ENCODE measurements around the gene PSMG4.

PSMG4 gene

GRCh38 chr6:3258720-3259490, at the start of gene PSMG4:
Gene PSMG4 (plus strand): TSS chr6:3258947. CDS start chr6:3259023, 76 bp downstream.
- Histone ChIP-seq H3K4me2 (ENCODE audit: low read length) (peak within 1 kb of the TSS; percentile 95), H3K9ac (ENCODE audit: low read length) (peak within 1 kb of the TSS; percentile 93), H3K27ac (ENCODE audit: low read length) (peak within 1 kb of the TSS; percentile 53), H3K4me3 (ENCODE audit: low read length) (peak within 1 kb of the TSS; percentile 98), H3K4me1 (ENCODE audit: low read length) (peaks cover 10% of the 10 kb centered on the region), H3K9me3 (ENCODE audit: insufficient read depth, low read length) (no peaks in the 10 kb centered on the region), H3K36me3 (replicated peaks; ENCODE audit: low read depth, low read length) (peaks cover 6% of the 10 kb centered on the region), H4K20me1 (ENCODE audit: insufficient read depth, low read length) (no peaks in the 10 kb centered on the region; the same call in 1 of the 2 replicates), H2AFZ (ENCODE audit: low read depth, low read length) (no peak within 1 kb of the TSS; the same call in 1 of the 2 replicates), H3K27me3 (ENCODE audit: low read depth, low read length) (no peaks in the 10 kb centered on the region), H3K79me2 (ENCODE audit: low read length) (peaks cover 51% of the 10 kb centered on the region)
- TF ChIP-seq, protein P1, sequence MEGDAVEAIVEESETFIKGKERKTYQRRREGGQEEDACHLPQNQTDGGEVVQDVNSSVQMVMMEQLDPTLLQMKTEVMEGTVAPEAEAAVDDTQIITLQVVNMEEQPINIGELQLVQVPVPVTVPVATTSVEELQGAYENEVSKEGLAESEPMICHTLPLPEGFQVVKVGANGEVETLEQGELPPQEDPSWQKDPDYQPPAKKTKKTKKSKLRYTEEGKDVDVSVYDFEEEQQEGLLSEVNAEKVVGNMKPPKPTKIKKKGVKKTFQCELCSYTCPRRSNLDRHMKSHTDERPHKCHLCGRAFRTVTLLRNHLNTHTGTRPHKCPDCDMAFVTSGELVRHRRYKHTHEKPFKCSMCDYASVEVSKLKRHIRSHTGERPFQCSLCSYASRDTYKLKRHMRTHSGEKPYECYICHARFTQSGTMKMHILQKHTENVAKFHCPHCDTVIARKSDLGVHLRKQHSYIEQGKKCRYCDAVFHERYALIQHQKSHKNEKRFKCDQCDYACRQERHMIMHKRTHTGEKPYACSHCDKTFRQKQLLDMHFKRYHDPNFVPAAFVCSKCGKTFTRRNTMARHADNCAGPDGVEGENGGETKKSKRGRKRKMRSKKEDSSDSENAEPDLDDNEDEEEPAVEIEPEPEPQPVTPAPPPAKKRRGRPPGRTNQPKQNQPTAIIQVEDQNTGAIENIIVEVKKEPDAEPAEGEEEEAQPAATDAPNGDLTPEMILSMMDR (IDR thresholded peaks at IDR 0.05; ENCODE audit: low read depth, low read length), result no peak

DNA sequence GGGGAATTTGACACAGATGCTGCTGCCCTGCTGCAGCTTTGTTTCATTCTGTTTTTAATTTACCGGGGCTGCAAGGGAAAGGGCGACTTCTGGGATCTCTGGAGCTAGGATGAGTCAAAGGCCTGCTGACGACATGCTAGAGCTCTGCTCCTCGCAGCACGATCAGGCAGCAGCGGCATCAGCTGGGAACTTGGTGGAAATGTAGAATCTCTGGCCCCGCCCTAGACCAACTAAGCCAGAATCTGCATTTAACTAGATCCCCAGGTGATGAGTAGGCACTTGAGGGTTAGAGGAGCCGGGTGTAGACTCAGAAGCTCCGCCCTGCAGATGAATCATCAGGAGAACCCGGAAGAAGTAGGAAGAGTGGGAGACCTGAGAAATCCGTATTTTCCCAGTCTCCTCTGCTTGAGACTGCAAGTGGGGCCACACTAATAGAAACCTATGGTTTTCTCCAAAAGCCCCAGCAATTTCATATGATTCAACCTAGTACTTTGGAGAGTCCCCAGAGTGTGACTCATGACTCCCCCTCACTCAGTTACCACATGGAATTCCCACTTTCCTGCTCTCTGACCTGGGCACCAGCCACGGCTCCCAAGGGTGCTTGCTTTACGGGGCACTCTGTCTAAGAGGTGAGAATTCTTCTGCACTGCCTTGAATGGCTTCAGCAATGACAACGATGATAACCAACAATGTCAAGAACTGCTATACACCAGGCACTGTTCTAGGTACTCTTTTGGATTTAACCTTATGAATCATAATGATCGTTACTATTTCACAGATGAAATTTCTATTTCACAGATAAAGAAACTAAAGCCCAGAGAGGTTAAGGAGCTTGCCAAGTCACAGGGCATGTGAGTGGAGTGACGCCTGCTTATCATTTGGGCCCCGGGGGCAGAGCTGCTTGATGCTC, 49.4 kb upstream of the PSMG4 start:
- H3K4me2 ChIP-seq (ENCODE audit: low read length), result peak overlapping the region; percentile 73
- peak overlapping the region; percentile 41 for H3K27ac ChIP-seq (ENCODE audit: low read length)
- H3K9ac ChIP-seq (ENCODE audit: low read length), result peak overlapping the region; percentile 11; the same call in 1 of the 2 replicates
- H3K4me1 ChIP-seq (ENCODE audit: low read length), result peaks cover 31% of the 10 kb centered on the region
- H4K20me1 ChIP-seq (ENCODE audit: insufficient read depth, low read length), result no peaks in the 10 kb centered on the region
- H3K36me3 ChIP-seq (replicated peaks; ENCODE audit: low read depth, low read length), result peaks cover 2% of the 10 kb centered on the region
- TF ChIP-seq, protein P1 (IDR thresholded peaks at IDR 0.05; ENCODE audit: low read depth, low read length), result 0 out of 2 replicates have a peak, but pooled peaks have one; percentile 16
- TF ChIP-seq EZH2phosphoT487 (IDR thresholded peaks at IDR 0.05; ENCODE audit: low read depth), result no peak
- H3K9me3 ChIP-seq (ENCODE audit: insufficient read depth, low read length), result peaks cover 6% of the 10 kb centered on the region; the same call in 1 of the 2 replicates
- H3K27me3 ChIP-seq (ENCODE audit: low read depth, low read length), result peaks cover 11% of the 10 kb centered on the region
- no peaks in the 10 kb centered on the region for H3K79me2 ChIP-seq (ENCODE audit: low read length)
- peak overlapping the region; percentile 64 for H3K4me3 ChIP-seq (ENCODE audit: low read length)
- peak overlapping the region; percentile 86 for H2AFZ ChIP-seq (ENCODE audit: low read depth, low read length)

GRCh38 chr6:3210024-3210610, 48.6 kb upstream of the PSMG4 start:
- peaks cover 11% of the 10 kb centered on the region for H3K27me3 ChIP-seq (ENCODE audit: low read depth, low read length)
- peak overlapping the region; percentile 41 for H3K27ac ChIP-seq (ENCODE audit: low read length)
- TF ChIP-seq EZH2phosphoT487 (IDR thresholded peaks at IDR 0.05; ENCODE audit: low read depth), result no peak
- TF ChIP-seq, protein P1 (IDR thresholded peaks at IDR 0.05; ENCODE audit: low read depth, low read length), result no peak
- H3K4me2 ChIP-seq (ENCODE audit: low read length), result peak overlapping the region; percentile 73
- no peaks in the 10 kb centered on the region for H4K20me1 ChIP-seq (ENCODE audit: insufficient read depth, low read length)
- H3K79me2 ChIP-seq (ENCODE audit: low read length), result no peaks in the 10 kb centered on the region
- H3K36me3 ChIP-seq (replicated peaks; ENCODE audit: low read depth, low read length), result no peaks in the 10 kb centered on the region
- peak overlapping the region; percentile 86; the same call in 1 of the 2 replicates for H2AFZ ChIP-seq (ENCODE audit: low read depth, low read length)
- H3K4me1 ChIP-seq (ENCODE audit: low read length), result peaks cover 27% of the 10 kb centered on the region
- peak overlapping the region; percentile 64; the same call in 1 of the 2 replicates for H3K4me3 ChIP-seq (ENCODE audit: low read length)
- no peaks in the 10 kb centered on the region for H3K9me3 ChIP-seq (ENCODE audit: insufficient read depth, low read length)
- H3K9ac ChIP-seq (ENCODE audit: low read length), result no peak overlapping the region

Data from OCI-LY3 (cell line).